Measurements from ENCODE around the gene TRPM3.

Gene TRPM3

GRCh38 chr9:70802758-70803436 is 318.5 kb downstream of the TRPM3 start:
- no peak overlapping the region for H3K4me3 ChIP-seq (ENCODE audit: low read depth, low read length)
- TF ChIP-seq, protein P1, sequence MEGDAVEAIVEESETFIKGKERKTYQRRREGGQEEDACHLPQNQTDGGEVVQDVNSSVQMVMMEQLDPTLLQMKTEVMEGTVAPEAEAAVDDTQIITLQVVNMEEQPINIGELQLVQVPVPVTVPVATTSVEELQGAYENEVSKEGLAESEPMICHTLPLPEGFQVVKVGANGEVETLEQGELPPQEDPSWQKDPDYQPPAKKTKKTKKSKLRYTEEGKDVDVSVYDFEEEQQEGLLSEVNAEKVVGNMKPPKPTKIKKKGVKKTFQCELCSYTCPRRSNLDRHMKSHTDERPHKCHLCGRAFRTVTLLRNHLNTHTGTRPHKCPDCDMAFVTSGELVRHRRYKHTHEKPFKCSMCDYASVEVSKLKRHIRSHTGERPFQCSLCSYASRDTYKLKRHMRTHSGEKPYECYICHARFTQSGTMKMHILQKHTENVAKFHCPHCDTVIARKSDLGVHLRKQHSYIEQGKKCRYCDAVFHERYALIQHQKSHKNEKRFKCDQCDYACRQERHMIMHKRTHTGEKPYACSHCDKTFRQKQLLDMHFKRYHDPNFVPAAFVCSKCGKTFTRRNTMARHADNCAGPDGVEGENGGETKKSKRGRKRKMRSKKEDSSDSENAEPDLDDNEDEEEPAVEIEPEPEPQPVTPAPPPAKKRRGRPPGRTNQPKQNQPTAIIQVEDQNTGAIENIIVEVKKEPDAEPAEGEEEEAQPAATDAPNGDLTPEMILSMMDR (IDR thresholded peaks at IDR 0.05; ENCODE audit: borderline replicate concordance, insufficient read depth, low read depth, low read length): no peak

DNA sequence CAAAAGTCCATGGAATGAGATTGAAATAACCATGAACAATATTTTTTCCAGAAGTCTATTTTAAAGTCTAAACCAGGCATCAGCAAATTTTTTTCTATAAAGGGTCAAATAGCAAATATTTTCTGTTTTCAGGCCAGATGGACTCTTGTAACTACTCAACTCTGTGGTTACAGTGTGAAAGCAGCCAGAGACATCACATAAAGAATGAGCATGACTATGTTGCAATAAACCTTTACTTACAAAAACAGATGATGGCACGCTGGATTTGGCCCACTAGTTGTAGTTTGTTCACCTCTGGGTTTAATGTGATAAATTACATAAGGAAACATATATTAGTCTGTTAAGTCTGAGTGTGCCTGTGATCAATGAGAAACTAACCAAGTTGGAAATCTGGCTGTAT is 319.2 kb downstream of the TRPM3 start:
- TF ChIP-seq, protein P1 (IDR thresholded peaks at IDR 0.05; ENCODE audit: borderline replicate concordance, insufficient read depth, low read depth, low read length): no peak
- H3K4me3 ChIP-seq (ENCODE audit: low read depth, low read length): no peak overlapping the region

GRCh38 chr9:70801181-70801829 is 320.1 kb downstream of the TRPM3 start:
- H3K4me3 ChIP-seq (ENCODE audit: low read depth, low read length): no peak overlapping the region
- TF ChIP-seq, protein P1 (IDR thresholded peaks at IDR 0.05; ENCODE audit: borderline replicate concordance, insufficient read depth, low read depth, low read length): no peak

DNA sequence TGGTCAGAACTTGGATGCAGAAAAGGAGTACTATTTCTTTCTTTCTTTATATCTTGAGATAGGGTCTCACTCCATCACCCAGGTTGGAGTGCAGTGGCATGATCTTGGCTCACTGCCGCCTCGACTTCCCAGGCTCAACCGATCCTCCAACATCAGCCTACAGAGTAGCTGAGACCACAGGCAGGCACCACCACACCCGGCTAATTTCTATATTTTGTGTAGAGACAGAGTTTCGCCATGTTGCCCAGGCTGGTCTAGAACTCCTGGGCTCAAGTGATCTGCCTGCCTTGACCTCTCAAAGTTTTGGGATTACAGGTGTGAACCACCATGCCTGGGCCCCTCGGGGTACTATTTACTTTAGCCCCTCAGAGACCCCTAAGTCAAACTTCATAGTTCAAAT is 323.4 kb downstream of the TRPM3 start:
- TF ChIP-seq, protein P1 (IDR thresholded peaks at IDR 0.05; ENCODE audit: borderline replicate concordance, insufficient read depth, low read depth, low read length): no peak
- no peak overlapping the region for H3K4me3 ChIP-seq (ENCODE audit: low read depth, low read length)

GRCh38 chr9:70795841-70796240 is 325.6 kb downstream of the TRPM3 start:
- TF ChIP-seq, protein P1 (IDR thresholded peaks at IDR 0.05; ENCODE audit: borderline replicate concordance, insufficient read depth, low read depth, low read length): no peak
- no peak overlapping the region for H3K4me3 ChIP-seq (ENCODE audit: low read depth, low read length)

DNA sequence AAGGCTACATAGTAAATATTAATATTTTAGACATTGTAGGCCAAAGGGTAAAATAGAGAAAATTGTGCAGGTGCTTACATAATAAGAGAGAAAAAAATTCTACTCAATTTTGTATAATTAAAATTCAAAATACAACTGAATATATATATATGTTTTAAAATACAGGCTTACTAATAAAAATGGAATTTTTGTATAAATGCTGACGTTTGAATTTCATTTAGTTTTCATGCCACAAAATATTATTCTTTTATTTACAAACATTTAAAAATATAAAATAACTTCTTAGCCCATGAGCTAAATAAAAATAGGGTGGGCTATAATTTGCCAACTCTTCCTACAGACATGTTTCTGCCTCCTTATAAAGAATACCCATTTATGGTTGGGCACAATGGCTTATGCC is 328.6 kb downstream of the TRPM3 start:
- no peak overlapping the region for H3K4me3 ChIP-seq (ENCODE audit: low read depth, low read length)
- TF ChIP-seq, protein P1 (IDR thresholded peaks at IDR 0.05; ENCODE audit: borderline replicate concordance, insufficient read depth, low read depth, low read length): no peak

- TF ChIP-seq, protein P1 (IDR thresholded peaks at IDR 0.05; ENCODE audit: borderline replicate concordance, insufficient read depth, low read depth, low read length): no peak
- no peak overlapping the region for H3K4me3 ChIP-seq (ENCODE audit: low read depth, low read length)
Measured at GRCh38 chr9:70791936-70792335, 329.5 kb downstream of the TRPM3 start.
